GM10266 (cell line): Measurements from ENCODE around the gene PIEZO1.
A peak's percentile ranks its signal among the peaks of the same experiment; 100 is the strongest.

Experiments
- DNase-seq: peaks from one replicate; pipeline ENCODE4 v3.0.0; 2012; ENCODE audit errors: extremely low spot score
- CTCF ChIP-seq: IDR thresholded peaks from 2 replicates; pipeline ENCODE4 v1.5.1; 2012; ENCODE audit warnings: mild to moderate bottlenecking, low read depth; ENCODE audit not compliant: control insufficient read depth, insufficient read depth; ENCODE audit errors: missing control alignments

Gene PIEZO1

GRCh38 chr16:88785106-88785924, at the start of gene PIEZO1:
PIEZO1 (minus strand) TSS chr16:88785220; CDS start chr16:88784964, 256 bp downstream.
- DNase-seq, result peak; percentile 91
- peak; percentile 91 for TF ChIP-seq CTCF

GRCh38 chr16:88834670-88835069, 49.6 kb upstream of the PIEZO1 start:
- TF ChIP-seq CTCF, result no peak
- no peak for DNase-seq

- DNase-seq, result no peak
- TF ChIP-seq CTCF, result no peak
Observed at GRCh38 chr16:88833086-88833485, 48.1 kb upstream of the PIEZO1 start.

- DNase-seq, result no peak
- no peak for TF ChIP-seq CTCF
Observed at GRCh38 chr16:88831838-88832237, 46.8 kb upstream of the PIEZO1 start.

GRCh38 chr16:88830783-88831182, 45.8 kb upstream of the PIEZO1 start:
- no peak for TF ChIP-seq CTCF
- DNase-seq, result no peak

GRCh38 chr16:88830258-88830657, 45.2 kb upstream of the PIEZO1 start:
- DNase-seq, result no peak
- TF ChIP-seq CTCF, result no peak

GRCh38 chr16:88828711-88829110, 43.7 kb upstream of the PIEZO1 start:
- no peak for DNase-seq
- TF ChIP-seq CTCF, result no peak
